ENCODE results near the gene FAM20A.
"Not testable (repeated sequence)": the region's sequence is repeated elsewhere in the genome, so short reads cannot be mapped to it uniquely, and the experiment has no call there.

The FAM20A gene

DNA sequence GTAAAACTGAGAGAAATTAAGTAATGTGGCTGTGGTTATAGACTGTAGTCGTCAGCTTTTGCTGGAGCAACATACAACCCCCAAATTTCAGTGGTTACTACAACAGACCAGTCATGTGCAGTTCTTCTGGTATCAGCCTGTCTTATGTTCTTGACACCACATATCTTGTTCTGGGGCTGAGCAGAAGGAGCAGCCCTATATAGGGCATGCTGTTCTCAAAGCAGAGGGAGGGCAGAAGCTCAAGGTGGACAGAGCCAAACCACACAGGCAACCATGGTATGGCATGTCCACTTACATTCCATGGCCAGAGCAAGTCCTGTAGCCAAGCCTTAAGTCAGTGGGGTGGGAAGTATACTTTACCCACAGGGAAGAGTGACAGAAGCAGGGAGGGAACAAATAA lies 81.3 kb downstream of the FAM20A start:
- peak; percentile 46 for DNase-seq (ENCODE audit: low read depth)

GRCh38 chr17:68519051-68519450 lies 82.1 kb downstream of the FAM20A start:
- not testable (repeated sequence) for DNase-seq (ENCODE audit: low read depth)

GRCh38 chr17:68518063-68518815 lies 82.9 kb downstream of the FAM20A start:
- no peak for DNase-seq (ENCODE audit: low read depth)

DNA sequence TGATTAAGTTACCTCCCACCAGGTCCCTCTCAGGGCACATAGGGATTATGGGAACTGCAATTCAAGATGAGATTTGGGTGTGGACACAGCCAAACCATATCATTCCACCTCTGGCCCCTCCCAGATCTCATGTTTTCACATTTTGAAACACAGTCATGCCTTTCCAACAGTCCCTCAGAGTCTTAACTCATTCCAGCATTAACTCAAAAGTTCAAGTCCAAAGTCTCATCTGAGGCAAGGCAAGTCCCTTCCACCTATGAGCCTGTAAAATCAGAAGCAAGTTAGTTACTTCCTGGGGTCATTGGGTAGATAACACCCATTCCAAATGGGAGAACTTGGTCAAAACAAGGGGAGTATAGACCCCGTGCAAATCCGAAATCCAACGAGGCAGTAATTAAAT lies 83.6 kb downstream of the FAM20A start:
- not testable (repeated sequence) for DNase-seq (ENCODE audit: low read depth)

GRCh38 chr17:68516732-68517131 lies 84.4 kb downstream of the FAM20A start:
- no peak for DNase-seq (ENCODE audit: low read depth)

GRCh38 chr17:68514831-68515635 lies 86.1 kb downstream of the FAM20A start:
- peak; percentile 93 for DNase-seq (ENCODE audit: low read depth)

GRCh38 chr17:68513932-68514331 lies 87.2 kb downstream of the FAM20A start:
- DNase-seq (ENCODE audit: low read depth) = no peak

GRCh38 chr17:68512960-68513474 lies 88.2 kb downstream of the FAM20A start:
- DNase-seq (ENCODE audit: low read depth) = peak; percentile 78

- DNase-seq (ENCODE audit: low read depth) = peak; percentile 96
These were observed 88.8 kb downstream of the FAM20A start, which contains the start of gene PRKAR1A for GRCh38 chr17:68512247-68512959. PRKAR1A (plus strand) TSS chr17:68512430; CDS start chr17:68515400, 2,970 bp downstream.

GRCh38 chr17:68511671-68512246 lies 89.4 kb downstream of the FAM20A start:
- peak; percentile 76 for DNase-seq (ENCODE audit: low read depth)

DNA sequence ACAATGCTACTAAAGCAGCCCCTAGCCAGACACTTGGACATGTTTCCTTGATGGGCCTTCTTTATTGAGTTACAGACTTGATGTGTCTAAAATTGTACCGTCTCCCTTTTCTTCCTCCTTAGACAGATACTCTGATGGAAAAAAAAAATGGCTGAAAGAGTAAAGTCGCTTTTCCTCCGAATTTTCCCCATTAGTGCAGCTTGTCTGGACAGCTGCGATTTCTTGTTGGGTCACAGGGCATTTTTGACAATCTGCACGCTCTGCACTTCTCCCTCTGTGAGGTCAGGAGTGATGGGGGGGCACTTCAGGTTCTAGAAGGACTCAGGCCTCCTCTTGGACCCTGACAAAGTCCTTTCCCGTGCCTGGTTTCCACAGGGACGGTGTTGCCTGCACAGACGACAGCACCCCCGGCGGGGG lies 89.9 kb downstream of the FAM20A start:
- DNase-seq (ENCODE audit: low read depth) = no peak

DNA sequence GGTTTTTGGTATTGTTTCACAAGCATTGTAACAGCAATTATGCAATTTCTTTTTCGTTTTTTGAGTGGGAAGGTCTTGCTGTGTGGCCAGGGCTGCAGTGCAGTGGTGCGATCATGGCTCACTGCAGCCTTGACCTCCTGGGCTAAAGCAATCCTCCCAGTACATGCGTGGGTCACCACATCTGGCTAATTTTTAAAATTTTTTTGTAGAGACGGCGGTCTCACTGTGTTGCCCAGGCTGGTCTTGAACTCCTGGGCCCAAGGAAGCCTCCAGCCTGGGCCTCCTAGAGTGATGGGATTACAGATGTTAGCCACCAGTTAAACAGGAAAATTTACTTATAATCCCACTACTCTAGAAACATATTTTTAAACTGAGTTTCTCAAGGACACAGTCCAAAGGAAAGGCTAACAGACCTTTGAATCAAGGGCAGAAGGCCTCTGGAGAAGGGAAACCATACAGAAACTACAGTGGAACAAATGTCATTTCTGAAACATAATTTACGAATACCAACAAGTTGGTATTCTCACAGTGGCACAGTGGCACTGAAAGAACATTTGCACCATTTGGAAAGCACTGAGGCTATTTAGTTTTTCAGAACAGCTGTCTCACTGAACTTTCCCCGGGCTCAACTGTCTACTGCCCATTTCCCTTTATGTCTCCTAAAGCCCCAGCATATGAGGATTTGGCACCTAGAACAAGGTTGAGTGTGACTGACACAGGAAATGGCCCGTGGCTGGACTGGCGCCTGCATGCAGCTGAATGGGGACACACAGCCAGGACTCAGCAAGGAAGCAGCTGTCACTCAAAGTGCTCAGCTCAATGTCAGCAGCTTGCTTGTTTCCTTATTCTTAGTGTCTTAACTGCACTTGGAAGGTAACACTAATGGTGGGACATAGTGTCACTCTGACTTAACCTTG lies 91.8 kb downstream of the FAM20A start:
- DNase-seq (ENCODE audit: low read depth) = no peak

DNA sequence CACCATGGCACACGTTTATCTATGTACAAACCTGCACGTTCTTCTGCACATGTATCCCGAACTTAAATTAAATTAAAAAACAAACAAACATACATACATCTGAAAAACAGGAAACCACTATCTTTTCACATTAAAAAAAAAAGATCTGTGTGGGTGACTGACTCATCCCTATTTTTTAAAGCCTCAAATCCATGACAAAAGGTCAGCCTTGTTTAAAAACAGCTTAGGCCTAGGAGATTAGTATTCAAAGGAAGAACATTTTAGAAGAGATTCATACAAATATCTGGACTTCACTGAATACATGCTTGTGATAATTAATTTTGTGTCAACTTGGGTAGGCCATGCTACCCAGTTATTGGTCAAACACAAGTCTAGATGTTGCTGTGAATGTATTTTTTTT lies 93.6 kb downstream of the FAM20A start:
- DNase-seq (ENCODE audit: low read depth) = no peak

DNA sequence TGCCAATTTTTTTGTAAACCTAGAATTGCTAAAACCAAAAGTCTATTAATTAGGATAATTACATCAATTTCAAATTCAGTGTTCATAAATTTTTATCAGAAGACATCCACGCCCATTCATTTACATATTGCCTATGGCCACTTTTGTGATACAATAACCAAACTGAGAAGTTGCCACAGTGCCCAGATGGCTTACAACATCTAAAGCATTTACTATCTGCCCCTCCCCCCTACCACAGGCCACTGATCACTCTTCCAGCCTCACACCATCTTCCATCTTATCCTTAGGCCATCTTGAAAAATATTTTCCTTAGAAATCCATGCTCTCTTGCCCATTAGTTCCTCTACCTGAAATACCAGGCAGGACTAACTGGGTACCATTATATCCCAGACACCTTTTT lies 95.2 kb downstream of the FAM20A start:
- no peak for DNase-seq (ENCODE audit: low read depth)

GRCh38 chr17:68501074-68501473 lies 100.1 kb downstream of the FAM20A start:
- no peak for DNase-seq (ENCODE audit: low read depth)

- no peak for DNase-seq (ENCODE audit: low read depth)
These were observed 101.6 kb downstream of the FAM20A start for GRCh38 chr17:68499587-68499986.

GRCh38 chr17:68498479-68499326 lies 102.5 kb downstream of the FAM20A start:
- no peak for DNase-seq (ENCODE audit: low read depth)

DNA sequence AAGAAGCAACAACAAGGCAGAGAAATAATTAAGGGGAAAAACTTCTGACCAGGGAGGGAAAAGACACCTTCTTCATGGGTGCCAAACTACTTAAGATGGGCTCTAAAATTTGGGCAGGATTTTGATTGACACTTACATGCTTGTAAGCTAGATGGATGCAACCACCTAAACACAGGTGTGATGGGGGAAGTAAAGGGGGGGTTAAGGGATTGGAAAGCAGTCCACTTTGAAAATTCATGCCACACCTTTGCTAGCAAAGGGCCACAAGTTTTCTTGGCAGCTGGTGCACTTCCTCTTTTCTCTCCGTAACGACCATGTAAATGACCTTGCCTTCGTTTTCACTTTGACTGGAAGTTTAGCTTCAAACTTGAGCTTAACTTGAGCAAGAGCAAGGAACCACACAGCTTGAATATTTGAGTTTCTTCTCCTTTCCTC lies 103.3 kb downstream of the FAM20A start:
- DNase-seq (ENCODE audit: low read depth) = no peak

DNA sequence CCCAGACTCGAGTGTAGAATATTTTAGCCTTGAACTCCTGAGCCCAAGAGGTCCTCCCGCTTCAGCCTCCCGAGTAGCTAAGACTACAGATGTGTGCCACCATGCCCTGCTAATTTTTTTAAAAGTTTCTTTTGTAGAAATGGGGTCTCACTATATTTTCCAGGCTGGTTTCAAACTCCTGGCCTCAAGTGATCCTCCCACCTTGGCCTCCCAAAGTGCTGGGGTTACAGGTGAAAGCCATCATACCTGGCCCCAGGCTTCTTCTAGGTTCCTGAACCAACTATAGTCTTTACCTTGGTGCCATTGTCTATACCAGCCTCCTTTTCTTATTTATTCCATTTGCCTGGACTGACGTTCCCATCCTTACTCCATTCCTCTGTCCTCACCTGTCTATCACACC lies 106.1 kb downstream of the FAM20A start:
- DNase-seq (ENCODE audit: low read depth) = no peak
